HEK293 (cell line): ENCODE data around the gene ENPEP.
A peak's percentile ranks its signal among the peaks of the same experiment; 100 is the strongest.

Source experiments
- CTCF ChIA-PET: fragments of 350-600 bp; formaldehyde crosslinking; extraction: SDS; loops from one replicate; lab custom pipeline; 2021; ENCODE audit warnings: antibody characterized with exemption; lab: Yijun Ruan, JAX
- POLR2A ChIA-PET: fragments of 300-600 bp; formaldehyde crosslinking; extraction: SDS; loops from one replicate; lab custom pipeline; 2020; ENCODE audit warnings: antibody characterized with exemption, inconsistent platforms; lab: Yijun Ruan, JAX
- H3K27ac ChIP-seq: fragments of 200-500 bp; sonication (Bioruptor generic); 2 replicates; pipeline ENCODE4 v1.5.1; 2014; ENCODE audit warnings: low read depth, low read length, control low read depth, inconsistent platforms; ENCODE audit errors: extremely low read depth
- H3K36me3 ChIP-seq, 2 experiments: fragments of 200-500 bp in 1 of 2; sonication (Bioruptor generic) in 1 of 2; 1 replicate in 1 of 2; 2 replicates in 1 of 2; pipeline ENCODE4 v1.5.1; 2014 to 2017; ENCODE audit warnings: inconsistent platforms in 2 of 2, low read length in 2 of 2; ENCODE audit not compliant: control insufficient read depth in 2 of 2, insufficient read depth in 1 of 2
- H3K4me1 ChIP-seq: fragments of 200-500 bp; sonication (Bioruptor generic); 2 replicates; pipeline ENCODE4 v1.5.1; 2014; ENCODE audit warnings: mild to moderate bottlenecking, low read length, inconsistent platforms; ENCODE audit not compliant: control insufficient read depth, insufficient read depth
- H3K4me3 ChIP-seq: 2 replicates; pipeline ENCODE4 v1.5.1; 2011; ENCODE audit warnings: low read depth, mild to moderate bottlenecking, control low read depth, low read length, moderate library complexity
- H3K9me3 ChIP-seq: fragments of 200-500 bp; sonication (Bioruptor generic); 2 replicates; pipeline ENCODE4 v1.5.1; 2014; ENCODE audit warnings: low read depth, low read length, inconsistent platforms; ENCODE audit not compliant: control insufficient read depth, insufficient read depth
- FEZF1 ChIP-seq: fragments of 450-650 bp; formaldehyde crosslinking; IDR thresholded peaks from 2 replicates; pipeline ENCODE4 v1.5.1; 2016; ENCODE audit warnings: missing biosample characterization, missing genetic modification characterization
- HOXD13 ChIP-seq: sonication (generic); formaldehyde crosslinking; IDR thresholded peaks from 2 replicates; pipeline ENCODE4 v1.8.0; 2022; ENCODE audit warnings: missing genetic modification reagents, borderline replicate concordance
- KLF7 ChIP-seq: fragments of 450-650 bp; formaldehyde crosslinking; IDR thresholded peaks from 2 replicates; pipeline ENCODE4 v1.5.1; 2016; ENCODE audit warnings: missing biosample characterization, missing genetic modification characterization, borderline replicate concordance
- PBX3 ChIP-seq: sonication (generic); formaldehyde crosslinking; IDR thresholded peaks from 2 replicates; pipeline ENCODE4 v1.8.1; 2022; ENCODE audit warnings: mild to moderate bottlenecking, moderate library complexity, missing genetic modification reagents
- SCRT2 ChIP-seq: fragments of 450-650 bp; formaldehyde crosslinking; IDR thresholded peaks from 2 replicates; pipeline ENCODE4 v1.5.1; 2016; ENCODE audit warnings: missing biosample characterization, missing genetic modification characterization
- TSHZ1 ChIP-seq: fragments of 450-650 bp; formaldehyde crosslinking; IDR thresholded peaks from 2 replicates; pipeline ENCODE4 v1.5.1; 2016; ENCODE audit warnings: missing biosample characterization, missing genetic modification characterization, borderline replicate concordance
- WT1 ChIP-seq: fragments of 450-650 bp; formaldehyde crosslinking; IDR thresholded peaks from 2 replicates; pipeline ENCODE4 v1.5.1; 2016; ENCODE audit warnings: missing biosample characterization, missing genetic modification characterization
- ZBTB21 ChIP-seq: fragments of 450-650 bp; formaldehyde crosslinking; IDR thresholded peaks from 2 replicates; pipeline ENCODE4 v1.5.1; 2017; ENCODE audit warnings: missing biosample characterization, missing genetic modification characterization
- ZBTB7A ChIP-seq: fragments of 450-650 bp; formaldehyde crosslinking; IDR thresholded peaks from 2 replicates; pipeline ENCODE4 v1.5.1; 2016; ENCODE audit warnings: low read depth, missing biosample characterization, missing genetic modification characterization
- ZFP69B ChIP-seq: fragments of 450-650 bp; formaldehyde crosslinking; IDR thresholded peaks from 2 replicates; pipeline ENCODE4 v1.5.1; 2016; ENCODE audit warnings: missing biosample characterization, missing genetic modification characterization
- ZNF146 ChIP-seq: fragments of 450-650 bp; formaldehyde crosslinking; IDR thresholded peaks from 2 replicates; pipeline ENCODE4 v1.5.1; 2016; ENCODE audit warnings: missing biosample characterization, missing genetic modification characterization
- ZNF155 ChIP-seq: fragments of 450-650 bp; formaldehyde crosslinking; IDR thresholded peaks from 2 replicates; pipeline ENCODE4 v1.5.1; 2016; ENCODE audit warnings: missing biosample characterization, missing genetic modification characterization
- ZNF24 ChIP-seq: fragments of 450-650 bp; formaldehyde crosslinking; IDR thresholded peaks from 2 replicates; pipeline ENCODE4 v1.5.1; 2016; ENCODE audit warnings: missing biosample characterization, missing genetic modification characterization
- ZNF292 ChIP-seq: fragments of 450-650 bp; formaldehyde crosslinking; IDR thresholded peaks from 2 replicates; pipeline ENCODE4 v1.5.1; 2016; ENCODE audit warnings: low read depth, missing biosample characterization, missing genetic modification characterization, borderline replicate concordance
- ZNF335 ChIP-seq: fragments of 450-650 bp; formaldehyde crosslinking; conservative IDR thresholded peaks from 2 replicates; pipeline ENCODE4 v1.5.1; 2016; ENCODE audit warnings: missing biosample characterization, missing genetic modification characterization
- ZNF366 ChIP-seq: fragments of 450-650 bp; formaldehyde crosslinking; conservative IDR thresholded peaks from 2 replicates; pipeline ENCODE4 v1.5.1; 2016; ENCODE audit warnings: missing biosample characterization, missing genetic modification characterization
- ZNF416 ChIP-seq: fragments of 450-650 bp; formaldehyde crosslinking; IDR thresholded peaks from 2 replicates; pipeline ENCODE4 v1.5.1; 2016; ENCODE audit warnings: missing biosample characterization, missing genetic modification characterization
- ZNF549 ChIP-seq: fragments of 450-650 bp; IDR thresholded peaks from 2 replicates; pipeline ENCODE4 v1.5.1; 2018; ENCODE audit warnings: missing biosample characterization, missing genetic modification characterization, mild to moderate bottlenecking, inconsistent platforms, moderate library complexity
- ZNF561 ChIP-seq: fragments of 450-650 bp; IDR thresholded peaks from 2 replicates; pipeline ENCODE4 v1.5.1; 2018; ENCODE audit warnings: missing biosample characterization, missing genetic modification characterization, borderline replicate concordance
- ZNF621 ChIP-seq: fragments of 450-650 bp; formaldehyde crosslinking; IDR thresholded peaks from 2 replicates; pipeline ENCODE4 v1.5.1; 2017; ENCODE audit warnings: missing biosample characterization, missing genetic modification characterization
- ZNF629 ChIP-seq: fragments of 450-650 bp; formaldehyde crosslinking; IDR thresholded peaks from 2 replicates; pipeline ENCODE4 v1.5.1; 2017; ENCODE audit warnings: missing biosample characterization, missing genetic modification characterization
- ZNF654 ChIP-seq: fragments of 450-650 bp; formaldehyde crosslinking; IDR thresholded peaks from 2 replicates; pipeline ENCODE4 v1.5.1; 2016; ENCODE audit warnings: low read depth, missing biosample characterization, missing genetic modification characterization
- ZNF768 ChIP-seq: fragments of 450-650 bp; formaldehyde crosslinking; IDR thresholded peaks from 2 replicates; pipeline ENCODE4 v1.5.1; 2018; ENCODE audit warnings: missing biosample characterization, mild to moderate bottlenecking, missing genetic modification characterization
- ZNF792 ChIP-seq: fragments of 450-650 bp; formaldehyde crosslinking; IDR thresholded peaks from 2 replicates; pipeline ENCODE4 v1.5.1; 2016; ENCODE audit warnings: missing biosample characterization, missing genetic modification characterization
- TF ChIP-seq, protein P1 (sequence below): fragments of 450-650 bp; formaldehyde crosslinking; IDR thresholded peaks from 2 replicates; pipeline ENCODE4 v1.5.1; 2016; ENCODE audit warnings: missing biosample characterization, missing genetic modification characterization

The ENPEP gene

DNA sequence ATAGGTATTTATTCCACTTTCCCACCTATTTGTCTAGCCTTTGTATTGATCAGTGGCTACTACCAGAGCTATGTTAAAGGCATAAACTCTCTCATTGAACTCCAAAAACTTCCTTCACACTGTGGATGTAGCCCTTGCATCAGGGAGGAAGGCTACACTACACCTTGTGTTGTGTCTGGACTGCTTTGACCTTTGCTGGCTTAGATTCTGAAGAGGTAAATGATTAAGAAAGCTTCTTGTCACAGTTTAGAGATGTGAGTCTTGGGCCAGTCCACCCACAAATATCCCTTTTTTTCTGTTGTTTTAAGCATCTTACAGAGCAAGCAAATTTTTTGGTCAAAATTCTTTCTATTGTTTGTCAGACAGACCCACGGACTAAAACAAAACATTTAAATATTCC is 1.9 kb downstream of the ENPEP start:
- Histone ChIP-seq H3K9me3 (no peaks in the 10 kb centered on the region), H3K27ac (no peak overlapping the region), H3K36me3 (no peaks in the 10 kb centered on the region), H3K4me3 (no peak overlapping the region), H3K4me1 (peaks cover 3% of the 10 kb centered on the region; the same call in 1 of the 2 replicates)
- TF ChIP-seq ZNF366 (tag by site-specific recombination) (no peak), ZNF335 (tag by site-specific recombination) (no peak), ZNF155 (tag by site-specific recombination) (no peak), ZNF146 (no peak), WT1 (no peak), ZNF561 (tag by site-specific recombination) (no peak), ZNF24 (tag by site-specific recombination) (no peak), SCRT2 (no peak), ZNF549 (no peak), ZBTB7A (no peak), ZFP69B (no peak)
- TF ChIP-seq, protein P1, sequence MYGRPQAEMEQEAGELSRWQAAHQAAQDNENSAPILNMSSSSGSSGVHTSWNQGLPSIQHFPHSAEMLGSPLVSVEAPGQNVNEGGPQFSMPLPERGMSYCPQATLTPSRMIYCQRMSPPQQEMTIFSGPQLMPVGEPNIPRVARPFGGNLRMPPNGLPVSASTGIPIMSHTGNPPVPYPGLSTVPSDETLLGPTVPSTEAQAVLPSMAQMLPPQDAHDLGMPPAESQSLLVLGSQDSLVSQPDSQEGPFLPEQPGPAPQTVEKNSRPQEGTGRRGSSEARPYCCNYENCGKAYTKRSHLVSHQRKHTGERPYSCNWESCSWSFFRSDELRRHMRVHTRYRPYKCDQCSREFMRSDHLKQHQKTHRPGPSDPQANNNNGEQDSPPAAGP, result no peak
- TF ChIP-seq, all 188 proteins: peak for 0
- ChIA-PET POLR2A (no interaction called here), CTCF (no interaction called here)

- no peak overlapping the region for H3K27ac ChIP-seq
- no peak overlapping the region for H3K4me3 ChIP-seq
- no peaks in the 10 kb centered on the region for H3K36me3 ChIP-seq
- POLR2A ChIA-PET, result no interaction called here
- CTCF ChIA-PET, result interaction anchor here (0.7 kb wide), 2 partner anchors 18 to 26 kb away, joined by 3 to 4 read pairs; no protein-coding TSS in a partner anchor
- 0 out of 2 replicates have a peak, but pooled peaks cover 3% of the 10 kb centered on the region for H3K4me1 ChIP-seq
- TF ChIP-seq FEZF1 (tag by site-specific recombination) (peak; percentile 67), ZNF629 (peak; percentile 86), ZBTB21 (tag by site-specific recombination) (peak; percentile 79), ZNF292 (0 out of 2 replicates have a peak, but pooled peaks have one; percentile 16), ZNF366 (tag by site-specific recombination) (0 out of 2 replicates have a peak, but pooled peaks have one; percentile 15), ZNF416 (tag by site-specific recombination) (no peak)
- no peaks in the 10 kb centered on the region for H3K9me3 ChIP-seq
These were observed 4.1 kb downstream of the ENPEP start for GRCh38 chr4:110480031-110480549.

DNA sequence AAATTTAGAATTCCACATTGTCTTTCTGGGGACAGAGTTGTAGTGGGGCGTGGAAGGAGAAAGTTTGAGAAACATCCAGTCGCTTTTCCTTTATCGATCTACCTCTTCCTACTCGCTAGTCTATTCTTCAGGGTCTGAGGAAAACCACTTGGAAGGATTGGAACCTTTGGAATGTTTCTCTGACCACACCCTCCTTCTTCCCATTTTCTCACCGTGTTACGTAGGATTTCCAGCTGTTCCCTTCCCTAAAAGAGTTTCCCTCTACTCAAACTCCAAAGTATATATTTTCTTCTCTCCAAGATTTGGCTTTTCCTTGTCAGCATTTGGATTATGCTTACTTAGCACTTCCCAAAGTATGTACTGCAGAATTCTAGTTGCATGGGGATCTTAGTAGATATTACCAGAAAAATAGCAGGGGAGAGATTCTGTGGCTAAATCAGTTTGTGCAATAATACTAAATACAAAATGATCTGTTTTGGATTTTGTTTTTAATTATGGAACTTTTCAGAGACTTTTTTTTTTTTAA is 4.9 kb downstream of the ENPEP start:
- no peaks in the 10 kb centered on the region for H3K9me3 ChIP-seq
- 0 out of 2 replicates have a peak, but pooled peaks cover 3% of the 10 kb centered on the region for H3K4me1 ChIP-seq
- ChIA-PET CTCF (interaction anchor here (1.3 kb wide), 1 partner anchor 28 kb away, joined by 3 read pairs; no protein-coding TSS in a partner anchor), POLR2A (no interaction called here)
- TF ChIP-seq PBX3 (no peak), TSHZ1 (tag by site-specific recombination) (no peak), ZNF768 (tag by site-specific recombination) (no peak), ZNF792 (tag by site-specific recombination) (no peak), ZNF621 (tag by site-specific recombination) (no peak), HOXD13 (CRISPR knock-in tag) (no peak), ZNF654 (tag by site-specific recombination) (no peak), KLF7 (tag by site-specific recombination) (no peak)
- no peaks in the 10 kb centered on the region for H3K36me3 ChIP-seq
- no peak overlapping the region for H3K27ac ChIP-seq
- H3K4me3 ChIP-seq, result no peak overlapping the region
